ENCODE results near the gene MAN1C1. TPM values are rescaled to one million over a fixed set of nuclear protein-coding genes. Genes with fewer than 3 reads are reported as not detected.

The MAN1C1 gene
- total RNA-seq, 2 donors from 2014 or later: 0.88 to 2.5 TPM

DNA sequence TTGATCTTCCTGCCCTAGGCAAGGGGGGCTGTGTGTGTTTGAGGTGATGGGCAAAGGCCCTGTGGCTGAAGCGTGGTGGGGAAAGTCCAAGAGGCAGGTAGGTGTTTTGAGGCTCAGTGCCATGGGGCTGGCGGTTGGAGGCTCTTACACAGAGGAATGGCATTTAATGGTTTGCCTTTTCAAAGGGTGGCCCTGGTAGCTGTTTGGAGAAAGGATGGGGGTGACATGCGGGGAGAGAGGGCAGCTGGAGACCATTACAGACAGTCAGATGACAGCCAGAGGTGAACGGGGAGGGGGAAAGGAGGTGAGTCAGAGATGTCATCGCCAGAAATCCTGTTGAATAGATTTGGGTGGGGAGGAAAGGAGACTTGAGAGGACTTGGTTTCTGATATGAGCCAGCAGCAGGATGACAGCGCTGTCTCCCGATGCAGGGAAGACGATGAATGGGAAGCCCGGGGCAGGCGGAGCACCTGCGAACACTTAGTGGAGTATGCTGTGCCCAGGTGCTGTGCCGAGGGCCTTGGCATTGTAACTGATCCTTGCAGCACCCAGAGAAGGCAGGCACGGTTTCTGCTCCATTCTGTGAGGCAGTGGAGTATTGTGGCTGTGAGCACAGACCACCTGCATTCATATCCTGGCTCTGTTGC lies 56.3 kb downstream of the MAN1C1 start:
- no peak overlapping the region for H3K4me3 Mint-ChIP-seq
- H3K9me3 Mint-ChIP-seq: no peaks in the 10 kb centered on the region
- H3K27ac Mint-ChIP-seq: no peak overlapping the region
- H3K36me3 Mint-ChIP-seq: no peaks in the 10 kb centered on the region
- H3K27me3 Mint-ChIP-seq: peaks cover 11 to 13% of the 10 kb centered on the region in 2 donors
- DNase-seq (ENCODE audit: low spot score) (no peak), ATAC-seq (no peak)
- H3K4me1 Mint-ChIP-seq (ENCODE audit: low read depth in 2 of 2): peaks cover 38 to 40% of the 10 kb centered on the region in 2 donors

DNA sequence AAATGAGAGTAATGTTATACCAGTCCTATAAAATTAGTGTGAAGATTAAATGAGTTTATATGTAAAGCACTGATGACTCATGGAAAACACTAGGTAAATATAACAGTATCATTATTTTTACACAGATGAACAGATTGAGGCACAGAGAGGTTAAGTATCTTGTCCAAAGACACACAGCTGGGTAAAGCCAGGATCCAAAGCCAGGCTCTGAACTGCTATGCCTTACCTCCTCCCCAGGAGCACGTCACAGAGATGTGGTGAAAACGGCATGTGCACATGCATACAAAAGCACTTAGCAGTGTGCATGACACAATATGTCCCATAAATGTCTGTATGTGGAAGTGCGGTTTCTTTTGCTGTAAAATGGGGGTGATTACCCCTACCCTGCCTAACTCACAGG lies 56.9 kb downstream of the MAN1C1 start:
- H3K36me3 Mint-ChIP-seq: no peaks in the 10 kb centered on the region
- no peak overlapping the region for H3K4me3 Mint-ChIP-seq
- peaks cover 13 to 17% of the 10 kb centered on the region in 2 donors for H3K27me3 Mint-ChIP-seq
- H3K9me3 Mint-ChIP-seq: no peaks in the 10 kb centered on the region
- DNase-seq (ENCODE audit: low spot score) (no peak), ATAC-seq (no peak)
- no peak overlapping the region for H3K27ac Mint-ChIP-seq
- H3K4me1 Mint-ChIP-seq (ENCODE audit: low read depth in 2 of 2): peaks cover 38 to 43% of the 10 kb centered on the region in 2 donors

DNA sequence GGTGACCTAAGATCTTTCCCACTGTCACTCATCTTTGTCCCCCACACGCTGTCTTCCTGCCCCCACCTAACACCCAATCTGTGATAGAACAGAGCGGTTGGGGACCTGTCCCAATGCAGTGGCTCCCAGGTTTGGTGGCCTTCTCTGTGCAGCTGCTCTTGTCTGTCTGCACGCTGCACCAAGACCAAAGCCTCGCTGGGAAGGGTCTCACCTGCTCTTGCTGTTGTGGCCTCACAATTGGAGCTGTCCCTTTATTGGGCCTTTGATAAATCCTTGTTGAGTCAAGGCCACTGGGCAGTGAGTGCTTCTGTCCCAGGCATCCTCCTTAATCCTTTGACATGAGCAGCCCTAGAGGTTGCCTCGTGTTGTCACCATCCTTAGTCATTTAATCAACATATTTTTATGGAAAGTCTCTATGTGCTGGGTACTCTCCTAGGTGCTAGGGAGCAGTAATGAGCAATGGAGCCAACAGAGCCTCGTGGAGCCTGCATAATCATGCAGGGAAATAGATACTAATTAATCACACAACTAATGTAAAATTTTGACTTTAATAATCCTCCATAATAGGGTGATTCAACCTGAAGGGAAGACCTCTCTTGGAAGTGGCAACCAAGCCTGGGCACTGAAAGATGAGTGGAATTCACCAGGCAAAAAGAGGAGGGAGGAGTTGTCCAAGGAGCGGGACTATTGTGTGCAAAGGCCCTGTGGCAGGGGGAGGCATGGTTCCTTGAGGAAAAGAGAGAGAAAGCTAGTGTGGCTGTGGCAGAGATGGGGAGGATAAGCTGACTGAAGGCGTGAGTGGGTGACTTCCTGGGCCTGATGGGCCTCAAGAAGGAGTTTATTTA lies 57.6 kb downstream of the MAN1C1 start:
- H3K27ac Mint-ChIP-seq: peak overlapping the region in 1 of 2 donors; percentile 28
- peaks cover 17 to 24% of the 10 kb centered on the region in 2 donors for H3K27me3 Mint-ChIP-seq
- H3K36me3 Mint-ChIP-seq: no peaks in the 10 kb centered on the region
- DNase-seq (ENCODE audit: low spot score) (no peak), ATAC-seq (no peak)
- H3K9me3 Mint-ChIP-seq: no peaks in the 10 kb centered on the region
- H3K4me3 Mint-ChIP-seq: peak overlapping the region; percentile 1
- H3K4me1 Mint-ChIP-seq (ENCODE audit: low read depth in 2 of 2): peaks cover 36 to 43% of the 10 kb centered on the region in 2 donors

DNA sequence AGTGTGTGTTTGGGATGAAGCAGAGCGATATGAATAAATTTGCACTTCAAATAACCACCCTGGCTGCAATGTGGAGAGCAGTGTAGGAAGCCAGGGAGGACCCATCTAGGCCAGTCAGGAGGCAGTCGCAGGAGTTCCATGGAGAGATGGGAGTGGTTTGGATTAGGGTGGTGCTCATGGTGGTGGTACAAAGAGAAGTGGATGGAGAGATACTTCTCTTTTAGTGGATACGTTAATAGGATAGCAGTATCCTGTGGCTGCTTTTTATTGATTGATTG lies 58.2 kb downstream of the MAN1C1 start:
- no peak for DNase-seq (ENCODE audit: low spot score)
- H3K27ac Mint-ChIP-seq: no peak overlapping the region
- peaks cover 17 to 24% of the 10 kb centered on the region in 2 donors for H3K27me3 Mint-ChIP-seq
- H3K4me1 Mint-ChIP-seq (ENCODE audit: low read depth in 2 of 2): peaks cover 35 to 43% of the 10 kb centered on the region in 2 donors
- H3K9me3 Mint-ChIP-seq: no peaks in the 10 kb centered on the region
- no peak for ATAC-seq
- no peaks in the 10 kb centered on the region for H3K36me3 Mint-ChIP-seq
- H3K4me3 Mint-ChIP-seq: peak overlapping the region; percentile 1

DNA sequence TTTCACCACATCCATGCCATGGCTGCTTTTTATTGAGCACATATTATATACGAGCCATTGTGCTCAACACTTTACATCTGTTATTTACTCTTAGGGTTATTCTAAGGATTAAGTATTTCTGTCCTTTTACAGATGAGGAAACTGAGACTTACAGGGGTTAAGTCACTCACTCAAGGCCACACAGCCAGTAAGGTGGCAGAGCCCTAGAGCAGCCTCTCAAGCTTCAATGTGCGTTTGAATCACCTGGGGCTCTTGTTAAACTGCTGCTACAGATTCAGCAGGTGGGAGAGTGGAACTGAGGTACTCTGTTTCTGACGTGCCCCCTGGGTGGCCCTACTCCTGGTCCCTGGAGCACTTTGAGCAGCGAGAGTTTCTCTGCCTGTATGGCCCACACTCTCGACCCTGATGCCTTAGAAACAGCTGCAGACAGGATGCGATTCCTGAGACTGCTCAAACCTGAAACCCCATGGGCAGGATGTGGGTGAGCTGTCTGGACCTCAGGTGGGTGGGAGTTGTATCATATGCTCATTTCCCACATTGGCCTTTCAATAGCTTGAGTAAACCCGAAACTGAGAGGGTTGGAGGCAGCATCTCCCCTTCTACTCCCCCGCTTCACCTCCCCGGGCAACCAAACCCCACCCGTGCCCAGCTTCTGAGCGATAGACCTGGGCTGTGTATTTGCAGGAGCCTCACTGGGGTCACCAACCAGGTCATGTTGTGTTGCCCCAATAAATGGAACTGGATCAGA lies 59.3 kb downstream of the MAN1C1 start:
- peak; percentile 97 to 98 for ATAC-seq
- peaks cover 19 to 30% of the 10 kb centered on the region in 2 donors for H3K27me3 Mint-ChIP-seq
- peak overlapping the region; percentile 9 to 20 for H3K27ac Mint-ChIP-seq
- peak overlapping the region; percentile 52 for H3K4me3 Mint-ChIP-seq
- H3K36me3 Mint-ChIP-seq: no peaks in the 10 kb centered on the region
- H3K4me1 Mint-ChIP-seq (ENCODE audit: low read depth in 2 of 2): peaks cover 35 to 43% of the 10 kb centered on the region in 2 donors
- H3K9me3 Mint-ChIP-seq: no peaks in the 10 kb centered on the region
- peak; percentile 85 for DNase-seq (ENCODE audit: low spot score)

DNA sequence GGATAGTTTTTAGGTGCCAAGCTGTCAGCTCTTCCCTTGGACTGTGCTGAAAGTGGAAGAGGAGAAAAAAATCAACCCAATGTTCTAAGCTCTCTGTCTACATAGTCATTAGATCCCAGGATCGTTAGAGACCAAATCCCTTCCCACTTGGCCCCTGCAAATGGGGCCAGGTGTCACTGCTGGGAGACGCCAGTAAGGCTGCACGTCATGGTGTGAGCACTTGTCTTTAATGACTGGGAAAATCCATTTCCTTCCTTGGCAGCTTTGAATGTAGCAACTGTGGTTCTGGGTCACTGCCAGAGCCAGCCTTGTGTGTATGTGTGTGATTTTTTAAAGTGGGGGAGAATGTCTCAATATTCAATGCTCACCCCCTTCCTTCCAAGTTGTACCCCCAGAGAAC lies 59.9 kb downstream of the MAN1C1 start:
- ATAC-seq (no peak), DNase-seq (ENCODE audit: low spot score) (no peak)
- Mint-ChIP-seq H3K4me1 (ENCODE audit: low read depth in 2 of 2) (peaks cover 35 to 43% of the 10 kb centered on the region in 2 donors), H3K27me3 (peaks cover 19 to 30% of the 10 kb centered on the region in 2 donors), H3K9me3 (no peaks in the 10 kb centered on the region), H3K27ac (peak overlapping the region; percentile 9 to 20), H3K36me3 (no peaks in the 10 kb centered on the region), H3K4me3 (peak overlapping the region; percentile 52)

DNA sequence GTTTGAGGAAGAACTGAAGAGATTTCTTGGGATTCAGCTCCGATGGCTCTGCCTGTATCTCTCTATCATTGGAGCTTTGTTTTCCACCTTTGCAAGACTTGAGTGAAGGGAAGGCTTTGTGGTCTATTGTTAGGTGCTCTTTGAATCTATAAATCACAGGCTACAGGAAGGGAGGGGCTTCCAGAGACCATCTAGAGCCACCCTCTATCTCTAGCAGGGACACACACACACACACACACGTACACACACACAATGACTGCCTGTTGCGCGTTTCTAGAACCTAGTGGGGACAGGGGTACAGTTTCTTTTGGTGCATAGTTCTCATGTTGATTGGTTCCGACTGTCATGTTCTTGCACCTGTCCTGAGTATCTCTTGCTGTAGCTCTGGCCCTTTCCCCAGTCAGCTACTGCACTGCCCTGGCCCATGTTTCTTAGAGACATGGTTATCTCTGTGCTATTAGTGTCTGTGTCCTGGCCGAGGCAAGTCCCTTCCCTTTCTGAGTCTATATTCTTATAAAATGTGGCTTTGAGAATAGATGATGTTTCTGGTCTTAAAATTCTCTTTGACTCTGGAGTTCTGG lies 60.7 kb downstream of the MAN1C1 start:
- ATAC-seq: no peak
- Mint-ChIP-seq H3K27ac (peak overlapping the region in 1 of 2 donors; percentile 20), H3K9me3 (no peaks in the 10 kb centered on the region), H3K36me3 (no peaks in the 10 kb centered on the region), H3K27me3 (peaks cover 24 to 30% of the 10 kb centered on the region in 2 donors), H3K4me3 (peak overlapping the region; percentile 52), H3K4me1 (ENCODE audit: low read depth in 2 of 2) (peaks cover 35 to 43% of the 10 kb centered on the region in 2 donors)
- DNase-seq (ENCODE audit: low spot score): no peak

DNA sequence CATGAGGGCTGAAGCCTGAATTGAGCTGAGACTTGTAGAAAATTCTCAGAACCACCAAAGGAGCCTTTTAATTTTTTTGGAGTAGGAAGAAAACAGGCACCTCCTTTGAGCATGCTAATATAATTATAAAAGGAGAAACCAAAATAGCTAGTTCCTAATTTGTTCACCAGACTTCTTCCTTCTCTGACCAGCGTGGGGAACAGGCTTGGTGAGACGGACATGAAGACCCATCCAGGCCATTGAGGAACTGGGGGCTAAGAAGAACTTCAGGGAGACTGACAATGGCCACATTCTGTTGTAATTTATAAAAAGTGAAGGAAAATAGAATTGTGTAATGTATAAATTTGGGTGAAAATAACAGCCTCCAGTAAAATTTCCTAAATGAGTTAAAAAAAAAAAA lies 62.6 kb downstream of the MAN1C1 start:
- Mint-ChIP-seq H3K27ac (no peak overlapping the region), H3K36me3 (no peaks in the 10 kb centered on the region), H3K27me3 (peaks cover 24 to 30% of the 10 kb centered on the region in 2 donors), H3K4me3 (no peak overlapping the region), H3K9me3 (no peaks in the 10 kb centered on the region), H3K4me1 (ENCODE audit: low read depth in 2 of 2) (peaks cover 31 to 40% of the 10 kb centered on the region in 2 donors)
- ATAC-seq (no peak), DNase-seq (ENCODE audit: low spot score) (no peak)

DNA sequence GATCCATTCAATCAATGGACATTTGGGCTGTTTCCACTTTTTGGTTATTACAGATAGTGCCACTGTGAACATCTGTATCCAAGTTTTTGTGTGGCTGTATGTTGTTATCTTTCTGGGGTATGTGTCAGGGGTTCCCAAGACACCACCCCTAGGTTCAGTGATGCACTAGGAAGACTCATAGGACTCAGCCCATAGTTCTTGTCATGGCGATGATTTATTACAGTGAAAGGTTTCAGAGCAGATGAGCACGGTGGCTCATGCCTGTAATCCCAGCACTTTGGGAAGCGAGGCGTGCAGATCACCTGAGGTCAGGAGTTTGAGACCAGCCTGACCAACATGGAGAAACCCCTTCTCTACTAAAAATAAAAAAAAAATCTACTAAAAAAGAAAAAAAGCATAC lies 64.1 kb downstream of the MAN1C1 start:
- peaks cover 19 to 30% of the 10 kb centered on the region in 2 donors for H3K27me3 Mint-ChIP-seq
- H3K36me3 Mint-ChIP-seq: no peaks in the 10 kb centered on the region
- H3K4me1 Mint-ChIP-seq (ENCODE audit: low read depth in 2 of 2): peaks cover 20 to 24% of the 10 kb centered on the region in 2 donors
- H3K9me3 Mint-ChIP-seq: no peaks in the 10 kb centered on the region
- no peak overlapping the region for H3K4me3 Mint-ChIP-seq
- DNase-seq (ENCODE audit: low spot score): no peak
- no peak overlapping the region for H3K27ac Mint-ChIP-seq
- ATAC-seq: no peak

DNA sequence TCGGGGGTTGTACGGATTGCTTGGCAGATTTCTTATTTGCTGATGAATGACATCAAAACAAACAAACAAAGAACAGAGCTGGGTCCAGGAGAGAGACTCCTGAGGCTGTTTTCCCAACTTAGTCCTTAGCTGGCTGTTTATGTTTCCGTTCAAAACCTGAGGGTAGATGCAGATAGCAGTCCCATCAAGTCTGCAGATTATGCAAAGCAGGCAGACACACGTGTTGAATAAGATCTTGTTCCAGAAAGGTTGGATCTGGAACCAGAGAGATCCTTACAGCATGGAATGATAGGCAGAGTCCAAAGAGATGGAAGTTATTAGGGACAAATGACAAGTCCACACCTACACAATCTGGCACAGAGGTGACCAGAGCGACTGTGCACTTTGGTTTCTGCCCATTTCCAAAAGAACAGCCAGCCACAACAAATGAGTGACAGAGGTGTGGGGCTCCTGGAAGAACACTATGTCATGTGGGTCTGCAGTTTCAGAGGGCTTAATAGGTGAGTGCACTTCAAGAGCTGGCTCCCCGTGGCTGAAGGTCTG lies 65.5 kb downstream of the MAN1C1 start:
- Mint-ChIP-seq H3K27me3 (peaks cover 18 to 27% of the 10 kb centered on the region in 2 donors), H3K36me3 (no peaks in the 10 kb centered on the region), H3K4me1 (ENCODE audit: low read depth in 2 of 2) (peaks cover 7 to 10% of the 10 kb centered on the region in 2 donors), H3K9me3 (no peaks in the 10 kb centered on the region), H3K27ac (no peak overlapping the region), H3K4me3 (no peak overlapping the region)
- DNase-seq (ENCODE audit: low spot score) (no peak), ATAC-seq (no peak)

DNA sequence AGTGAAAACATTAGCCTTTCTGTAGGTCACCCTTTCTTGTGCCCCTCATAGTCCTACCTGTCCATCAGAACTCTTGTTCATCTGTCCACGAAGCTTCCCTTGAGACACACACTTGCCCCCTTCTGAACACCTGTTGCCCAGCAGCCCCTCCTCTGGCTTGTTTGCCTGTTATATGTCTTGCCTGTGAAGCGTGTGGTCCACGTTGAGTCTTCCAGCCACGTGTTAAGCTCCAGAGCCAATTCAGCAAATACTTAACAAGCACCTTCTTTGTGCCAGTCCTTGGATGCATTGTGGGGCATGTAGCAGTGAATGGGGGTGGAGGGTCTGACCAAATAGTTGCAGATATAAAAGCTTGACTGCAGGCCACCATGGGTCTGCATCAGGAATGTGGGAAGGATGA lies 66.6 kb downstream of the MAN1C1 start:
- DNase-seq (ENCODE audit: low spot score): no peak
- no peak overlapping the region for H3K27ac Mint-ChIP-seq
- no peaks in the 10 kb centered on the region for H3K4me1 Mint-ChIP-seq (ENCODE audit: low read depth in 2 of 2)
- H3K4me3 Mint-ChIP-seq: no peak overlapping the region
- peak in 1 of 2 donors; percentile 11 for ATAC-seq
- peaks cover 16 to 20% of the 10 kb centered on the region in 2 donors for H3K27me3 Mint-ChIP-seq
- H3K36me3 Mint-ChIP-seq: no peaks in the 10 kb centered on the region
- no peaks in the 10 kb centered on the region for H3K9me3 Mint-ChIP-seq

DNA sequence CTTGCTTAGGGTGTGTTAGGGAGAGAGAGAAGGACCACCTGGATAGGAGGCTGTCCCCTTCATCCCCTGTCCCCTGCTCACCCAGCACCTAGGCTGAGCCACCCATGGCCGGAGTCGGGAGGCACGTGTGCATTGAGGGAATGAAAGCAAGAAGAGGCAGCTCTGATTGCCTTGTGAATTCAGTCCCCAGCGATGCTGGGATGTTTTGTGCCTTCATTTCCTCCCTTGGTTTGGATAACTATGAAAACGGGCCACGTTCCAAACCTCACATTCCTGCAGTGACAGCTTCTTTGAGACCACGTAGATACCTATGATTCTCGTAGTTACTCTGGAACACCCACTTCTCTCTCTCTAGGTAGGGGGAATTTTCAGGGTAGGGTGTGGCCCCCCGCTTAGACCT lies 67.1 kb downstream of the MAN1C1 start:
- peaks cover 11 to 18% of the 10 kb centered on the region in 2 donors for H3K27me3 Mint-ChIP-seq
- H3K9me3 Mint-ChIP-seq: no peaks in the 10 kb centered on the region
- ATAC-seq: peak in 1 of 2 donors; percentile 20

DNA sequence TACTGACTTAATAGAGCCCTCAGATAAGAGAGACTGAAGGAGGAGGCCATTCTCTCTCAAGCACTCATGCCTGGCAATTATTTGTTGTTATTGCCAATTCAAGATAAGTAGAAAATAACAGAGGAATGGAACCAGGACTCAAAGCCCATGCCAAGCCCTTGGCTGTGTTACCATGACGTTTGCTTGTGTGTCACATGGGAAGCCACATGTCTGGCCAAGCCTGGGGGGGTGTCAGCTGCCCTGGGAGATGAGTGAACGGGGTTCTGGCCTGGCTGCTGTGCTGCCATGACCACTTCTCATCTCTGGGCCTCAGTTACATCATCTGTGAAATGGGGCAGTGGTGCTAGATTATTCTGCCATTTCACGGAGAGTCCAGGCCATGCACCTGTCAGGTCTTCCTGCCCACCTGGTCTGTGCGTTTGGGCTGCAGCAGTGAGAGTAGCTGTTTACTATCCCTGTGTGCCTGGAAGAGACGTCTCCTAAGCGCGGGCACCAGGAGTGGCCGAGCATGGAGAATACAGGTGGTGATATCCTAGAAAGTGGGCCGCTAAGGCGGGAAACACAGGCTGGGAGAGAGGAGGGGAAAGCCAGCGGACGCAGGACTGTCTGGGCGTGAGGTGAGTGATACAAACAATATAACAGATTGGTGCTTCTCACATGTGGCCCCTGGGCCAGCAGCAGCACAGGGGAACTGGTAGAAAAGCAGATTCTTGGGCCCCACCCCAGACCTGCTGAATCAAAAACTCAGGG lies 67.8 kb downstream of the MAN1C1 start:
- H3K27me3 Mint-ChIP-seq: peaks cover 6 to 15% of the 10 kb centered on the region in 2 donors
- no peak overlapping the region for H3K4me3 Mint-ChIP-seq
- no peak overlapping the region for H3K27ac Mint-ChIP-seq
- no peaks in the 10 kb centered on the region for H3K4me1 Mint-ChIP-seq (ENCODE audit: low read depth in 2 of 2)
- no peaks in the 10 kb centered on the region for H3K9me3 Mint-ChIP-seq
- no peak for ATAC-seq
- no peak for DNase-seq (ENCODE audit: low spot score)
- no peaks in the 10 kb centered on the region for H3K36me3 Mint-ChIP-seq

More for the DNA sequence above, 67.1 kb downstream of the MAN1C1 start:
- Mint-ChIP-seq H3K4me1 (ENCODE audit: low read depth in 2 of 2) (no peaks in the 10 kb centered on the region), H3K27ac (no peak overlapping the region), H3K36me3 (no peaks in the 10 kb centered on the region), H3K4me3 (no peak overlapping the region)
- DNase-seq (ENCODE audit: low spot score): no peak
